ENCODE measurements around the gene STARD10. TPM values are rescaled to one million over a fixed set of nuclear protein-coding genes. Genes with fewer than 3 reads are reported as not detected.
"Not testable (repeated sequence)": the region's sequence is repeated elsewhere in the genome, so short reads cannot be mapped to it uniquely, and the experiment has no call there.

Gene STARD10
- total RNA-seq, 2 donors from 2014 or later: 20.4 to 22.1 TPM

DNA sequence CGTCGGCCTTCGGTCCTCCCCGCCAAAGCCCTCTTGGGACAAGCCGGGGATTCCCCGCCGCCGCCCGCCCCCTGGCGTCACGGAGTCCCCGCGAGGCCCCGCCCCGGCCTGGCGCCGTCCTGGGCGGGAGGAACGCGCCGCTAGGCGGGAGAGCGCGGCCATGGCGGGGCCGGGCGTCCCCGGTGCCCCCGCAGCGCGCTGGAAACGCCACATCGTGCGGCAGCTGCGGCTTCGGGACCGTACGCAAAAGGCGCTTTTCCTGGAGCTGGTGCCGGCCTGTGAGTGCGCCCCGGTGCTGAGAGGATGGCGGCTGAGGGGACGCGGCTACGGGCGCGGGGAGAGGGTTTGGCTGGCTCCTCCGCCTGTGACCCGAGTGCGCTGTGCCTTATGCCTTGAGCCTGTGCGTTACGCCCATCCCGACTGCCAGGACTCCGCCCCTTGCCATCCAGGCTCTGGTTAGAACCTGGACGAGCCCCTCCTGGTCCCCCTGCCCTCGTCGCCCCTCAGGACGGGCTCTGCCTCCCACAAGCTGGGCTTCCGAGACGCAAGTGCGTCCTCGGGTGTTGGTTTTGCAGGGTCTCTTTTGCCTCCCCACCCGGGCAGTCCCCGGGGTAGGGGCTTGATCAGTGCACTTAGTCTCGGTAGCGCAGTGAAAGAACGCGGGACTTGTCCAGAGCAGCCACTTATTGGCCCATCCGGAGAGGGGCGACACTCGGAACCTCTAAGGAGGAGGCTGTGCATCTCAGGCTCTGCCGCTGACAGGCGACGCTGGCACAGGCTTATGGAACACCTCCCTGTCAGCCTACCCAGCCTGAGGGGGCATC lies 20.7 kb upstream of the STARD10 start, which contains the start of gene ATG16L2:
Gene ATG16L2, plus strand, starts transcription at position 126 of the 824 bp plus-strand sequence. Its CDS starts 35 bp downstream, at position 161.
- peak; percentile 96 for DNase-seq (ENCODE audit: low spot score)
- intact Hi-C loops (cut with DNase I): loop anchor here in 1 of 2 donors (5.0 kb wide), 1 partner anchor 1348 kb away; no protein-coding TSS in a partner anchor

DNA sequence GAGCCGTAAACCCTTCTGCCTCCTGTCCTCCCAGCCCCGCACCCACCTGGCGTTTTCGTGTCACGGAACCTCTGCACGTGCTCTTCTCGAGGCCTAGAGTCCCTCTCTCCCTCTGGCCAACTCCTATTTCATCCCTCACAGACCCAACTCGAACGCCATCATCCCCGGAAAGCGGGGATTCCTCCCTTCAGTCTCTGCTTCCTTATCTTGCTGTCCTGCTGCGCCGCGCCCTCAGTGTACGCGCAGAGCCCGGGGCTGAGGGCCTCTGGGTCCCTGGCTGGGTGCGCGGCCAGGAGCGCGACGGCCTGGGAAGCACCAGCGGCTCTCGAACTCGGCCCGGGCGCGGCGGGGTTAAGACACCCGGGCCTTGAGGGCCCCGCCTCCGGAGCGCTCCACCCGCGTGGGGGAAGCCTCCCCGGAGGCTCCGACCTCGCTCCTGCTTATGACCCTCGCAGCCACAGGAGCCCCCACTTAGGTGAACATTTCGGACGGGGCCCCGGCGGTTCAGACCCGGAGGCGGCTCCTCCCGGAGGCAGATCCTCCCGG lies 20.0 kb upstream of the STARD10 start:
- DNase-seq (ENCODE audit: low spot score): peak; percentile 95
- intact Hi-C loops (cut with DNase I): no loop called here

DNA sequence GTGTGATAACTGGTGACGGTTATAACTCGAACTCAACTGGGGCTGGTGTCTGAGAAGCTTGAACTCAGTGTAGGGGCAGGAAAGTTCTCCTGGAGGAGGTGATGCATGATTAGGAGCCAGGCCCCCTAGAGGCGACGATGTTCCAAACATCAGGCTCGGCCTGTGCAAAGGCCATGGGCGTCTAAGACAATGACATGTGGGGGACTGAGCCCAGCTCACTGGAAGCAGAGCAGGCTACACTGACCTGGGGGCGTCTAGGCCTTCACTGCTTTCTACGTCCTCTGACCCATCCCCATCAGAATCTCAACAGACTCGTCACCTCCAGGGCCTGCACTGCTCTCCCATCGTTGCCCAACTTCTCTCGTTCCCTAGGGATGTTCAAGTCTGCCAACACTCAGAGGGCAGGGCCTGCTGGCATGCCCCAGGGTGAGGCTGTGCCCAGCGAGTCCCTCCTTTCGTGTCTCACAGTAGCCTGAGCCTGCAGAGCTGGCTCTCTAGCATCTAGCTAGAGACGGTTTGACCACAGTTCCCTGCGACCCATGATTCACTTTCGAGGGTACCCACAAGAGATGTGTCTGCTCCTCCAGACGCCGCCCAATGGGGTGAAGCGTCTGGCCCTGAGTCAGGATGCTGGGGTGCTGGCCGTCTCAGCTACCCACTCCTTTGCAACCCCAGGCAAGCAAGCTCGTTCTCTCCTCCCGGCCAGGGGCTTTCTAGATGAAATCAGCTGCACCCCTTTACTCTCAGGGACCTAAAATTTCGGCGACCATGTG lies 19.3 kb upstream of the STARD10 start:
- DNase-seq (ENCODE audit: low spot score): no peak
- intact Hi-C loops (cut with DNase I): no loop called here

DNA sequence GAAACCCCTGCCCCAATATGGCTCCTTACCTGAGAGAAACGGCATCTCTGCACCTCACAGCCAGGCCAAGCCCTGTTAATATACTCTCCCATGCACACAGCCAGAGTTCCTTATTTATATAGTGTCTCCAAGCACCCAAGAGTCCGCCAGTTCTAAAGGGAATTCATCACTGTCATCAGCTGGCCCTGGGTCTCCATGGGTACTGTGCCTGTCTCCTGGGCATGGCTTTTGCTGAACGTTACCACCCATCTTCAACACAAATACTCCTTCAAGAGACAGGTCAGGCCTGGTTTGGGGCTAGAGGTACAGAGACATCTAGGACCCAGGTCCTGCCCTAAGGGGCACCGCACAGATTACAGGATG lies 18.7 kb upstream of the STARD10 start:
- intact Hi-C loops (cut with DNase I): no loop called here

DNA sequence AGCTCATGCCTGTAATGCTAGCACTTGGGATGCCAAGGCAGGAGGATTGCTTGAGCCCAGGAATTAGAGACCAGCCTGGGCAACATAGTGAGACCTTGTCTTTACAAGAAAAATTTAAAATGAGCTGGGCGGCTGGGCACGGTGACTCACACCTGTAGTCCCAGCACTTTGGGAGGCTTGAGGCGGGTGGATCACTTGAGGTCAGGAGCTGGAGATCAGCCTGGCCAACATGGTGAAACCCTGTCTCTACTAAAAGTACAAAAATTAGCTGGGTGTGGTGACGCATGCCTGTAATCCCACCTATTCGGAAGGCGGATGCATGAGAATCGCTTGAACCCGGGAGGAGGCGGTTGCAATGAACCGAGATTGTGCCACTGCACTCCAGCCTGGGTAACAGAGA lies 17.8 kb upstream of the STARD10 start:
- DNase-seq (ENCODE audit: low spot score); intact Hi-C loops (cut with DNase I): not testable (repeated sequence)

More for the DNA sequence above, 18.7 kb upstream of the STARD10 start:
- no peak for DNase-seq (ENCODE audit: low spot score)

DNA sequence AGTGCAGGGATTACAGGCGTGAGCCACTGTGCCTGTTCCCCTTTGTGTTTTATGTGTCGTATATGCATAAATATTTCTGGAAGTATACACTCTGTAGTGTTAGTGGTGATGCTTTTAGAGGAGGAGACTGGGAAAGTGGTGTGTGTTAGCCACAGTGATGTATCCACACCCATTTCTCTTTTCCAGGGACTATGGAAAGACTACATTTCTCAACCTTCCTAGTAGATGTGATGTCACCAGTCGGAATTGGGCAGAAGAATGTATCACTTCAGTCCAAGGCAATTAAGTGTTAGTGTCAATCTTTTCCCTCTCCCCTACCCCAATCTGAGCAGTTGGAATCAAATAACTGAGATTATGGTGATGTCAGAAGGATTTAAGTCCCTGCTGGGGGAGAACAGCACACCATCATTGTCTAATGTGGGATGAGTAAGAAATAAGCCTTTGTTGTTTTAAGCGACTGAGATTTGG lies 14.5 kb upstream of the STARD10 start:
- intact Hi-C loops (cut with DNase I): no loop called here
- DNase-seq (ENCODE audit: low spot score): no peak

DNA sequence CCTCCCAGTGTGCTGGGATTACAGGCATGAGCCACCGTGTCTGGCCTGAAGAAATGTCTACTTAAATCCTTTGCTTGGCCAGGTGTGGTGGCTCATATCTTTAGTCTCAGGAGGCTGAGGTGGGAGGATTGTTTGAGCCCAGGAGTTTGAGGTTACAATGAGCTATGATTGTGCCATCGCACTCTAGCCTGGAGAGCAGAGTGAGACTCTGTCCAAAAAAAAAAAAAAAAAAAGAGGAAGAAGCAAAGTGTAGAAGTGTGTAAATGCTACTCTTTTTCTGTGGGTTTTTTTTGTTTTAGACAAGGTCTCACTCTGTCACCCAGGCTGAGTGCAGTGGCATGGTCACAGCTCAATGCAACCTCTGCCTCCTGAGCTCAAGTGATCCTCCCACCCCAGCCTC lies 13.9 kb upstream of the STARD10 start:
- intact Hi-C loops (cut with DNase I): no loop called here
- no peak for DNase-seq (ENCODE audit: low spot score)

DNA sequence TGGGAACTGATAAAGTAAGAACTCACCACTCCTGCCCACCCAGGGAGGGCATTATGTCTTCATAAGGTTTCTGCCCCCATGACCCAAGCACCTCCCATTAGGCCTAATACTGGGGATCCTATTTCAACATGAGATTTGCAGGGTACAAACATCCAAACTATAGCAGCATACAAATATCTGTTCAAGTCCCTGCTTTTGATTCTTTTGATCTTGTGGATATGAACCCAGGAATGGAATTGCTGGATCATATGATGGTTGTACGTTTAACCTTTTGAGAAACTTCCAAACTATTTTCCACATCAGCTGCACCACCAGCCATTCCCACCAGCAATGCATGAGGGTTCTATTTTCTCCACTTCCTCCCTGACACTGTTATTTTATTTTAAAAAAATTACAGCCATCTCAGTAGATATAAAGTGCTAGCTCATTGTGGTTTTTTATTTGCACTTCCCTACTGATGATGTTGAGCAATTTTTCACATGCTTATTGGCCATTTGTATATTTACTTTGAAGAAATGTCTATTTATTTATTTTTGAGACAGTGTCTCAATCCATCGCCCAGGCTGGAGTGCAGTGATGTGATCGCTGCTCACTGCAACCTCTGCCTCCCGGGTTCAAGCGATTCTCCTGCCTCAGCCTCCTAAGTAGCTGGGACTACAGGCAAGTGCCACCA lies 13.3 kb upstream of the STARD10 start:
- intact Hi-C loops (cut with DNase I): no loop called here

DNA sequence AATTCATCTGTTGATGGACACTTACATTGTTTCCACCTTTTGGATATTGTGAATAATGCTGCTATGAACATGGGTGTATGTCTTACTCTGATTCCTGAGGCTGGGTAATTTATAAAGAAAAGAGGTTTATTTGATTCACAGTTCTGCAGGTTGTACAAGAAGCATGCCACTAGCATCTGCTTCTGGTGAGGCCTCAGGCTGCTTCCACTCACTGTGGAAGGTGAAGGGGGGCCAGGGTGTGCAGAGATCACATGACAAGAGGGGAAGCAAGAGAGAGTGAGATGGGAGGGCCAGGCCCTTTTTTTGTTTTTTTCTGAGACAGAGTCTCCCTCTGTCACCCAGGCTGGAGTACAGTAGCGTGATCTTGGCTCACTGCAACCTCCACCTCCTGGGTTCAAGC lies 12.5 kb upstream of the STARD10 start:
- intact Hi-C loops (cut with DNase I); DNase-seq (ENCODE audit: low spot score): not testable (repeated sequence)

More for the DNA sequence above, 13.3 kb upstream of the STARD10 start:
- no peak for DNase-seq (ENCODE audit: low spot score)

DNA sequence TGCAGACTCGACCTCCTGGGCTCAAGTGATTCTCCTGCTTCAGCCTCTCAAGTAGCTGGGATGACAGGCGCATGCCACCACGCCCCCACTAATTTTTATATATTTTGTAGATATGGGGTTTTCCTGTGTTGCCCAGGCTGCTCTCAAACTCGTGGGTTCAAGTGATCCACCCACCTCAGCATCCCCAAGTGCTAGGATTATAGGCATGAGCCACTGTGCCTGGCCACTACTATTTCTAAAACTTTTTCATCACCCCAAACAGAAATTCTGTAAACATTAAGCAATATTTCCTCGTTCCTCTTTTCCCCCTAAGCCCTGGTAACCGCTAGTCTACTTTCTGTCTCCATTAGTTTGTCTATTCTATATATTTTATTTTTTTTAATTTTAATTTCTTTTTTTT lies 11.4 kb upstream of the STARD10 start:
- intact Hi-C loops (cut with DNase I): no loop called here
- DNase-seq (ENCODE audit: low spot score): no peak

DNA sequence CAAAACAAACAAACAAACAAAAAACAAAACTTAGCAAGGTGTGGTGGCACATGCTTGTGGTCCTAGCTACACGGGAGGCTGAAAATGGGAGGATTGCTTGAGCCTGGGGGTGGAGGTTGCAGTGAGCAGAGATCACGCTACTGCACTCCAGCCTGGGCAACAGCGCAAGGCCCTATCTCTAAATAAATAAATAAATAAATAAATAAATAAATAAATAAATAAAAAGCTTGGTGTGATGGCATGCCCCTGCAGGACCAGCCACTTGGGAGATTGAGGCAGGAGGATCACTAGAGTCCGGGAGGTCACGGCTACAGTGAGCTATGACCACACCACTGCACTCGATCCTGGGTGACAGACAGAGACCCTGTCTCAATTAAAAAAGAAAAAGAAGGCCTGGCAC lies 9.0 kb upstream of the STARD10 start:
- DNase-seq (ENCODE audit: low spot score): no peak
- intact Hi-C loops (cut with DNase I): no loop called here

DNA sequence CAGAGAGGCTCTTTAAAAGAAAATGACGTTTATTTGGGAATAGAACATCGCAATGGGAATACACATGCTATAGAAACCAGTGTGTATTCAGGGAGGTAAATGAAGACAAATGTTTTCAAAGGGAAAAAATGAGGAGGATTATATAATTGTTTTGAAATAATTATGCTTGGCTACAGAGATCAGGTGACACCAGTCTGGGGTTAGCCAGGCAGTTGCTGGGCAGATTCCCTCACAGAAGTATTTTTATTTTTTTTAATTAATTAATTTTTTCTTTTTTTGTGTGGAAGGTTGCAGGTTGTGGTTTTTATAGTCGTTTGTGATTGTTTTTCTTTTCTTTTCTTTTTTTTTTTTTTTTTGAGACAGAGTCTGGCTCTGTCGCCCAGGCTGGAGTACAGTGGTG lies 5.6 kb upstream of the STARD10 start:
- DNase-seq (ENCODE audit: low spot score): no peak
- intact Hi-C loops (cut with DNase I): no loop called here

DNA sequence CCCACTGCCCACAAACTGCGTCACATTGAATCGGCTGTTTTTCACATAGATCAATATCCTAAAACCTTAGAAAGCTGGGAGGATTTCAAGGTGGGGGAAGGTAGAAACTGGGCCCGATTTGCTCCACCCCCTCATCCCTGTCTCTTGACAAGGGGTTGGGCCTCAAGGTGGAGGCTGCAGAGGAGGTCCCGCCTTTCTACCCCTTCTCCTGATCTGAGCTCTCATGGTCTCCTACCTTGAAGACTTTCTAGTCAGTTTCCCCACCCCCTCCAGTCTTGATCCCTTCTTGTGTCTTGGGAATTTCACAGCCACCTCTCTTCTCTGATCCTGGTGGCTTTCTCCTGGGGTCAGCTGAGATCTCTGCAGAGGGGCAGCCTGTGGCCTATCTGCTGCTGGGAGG lies 4.5 kb upstream of the STARD10 start:
- no peak for DNase-seq (ENCODE audit: low spot score)

DNA sequence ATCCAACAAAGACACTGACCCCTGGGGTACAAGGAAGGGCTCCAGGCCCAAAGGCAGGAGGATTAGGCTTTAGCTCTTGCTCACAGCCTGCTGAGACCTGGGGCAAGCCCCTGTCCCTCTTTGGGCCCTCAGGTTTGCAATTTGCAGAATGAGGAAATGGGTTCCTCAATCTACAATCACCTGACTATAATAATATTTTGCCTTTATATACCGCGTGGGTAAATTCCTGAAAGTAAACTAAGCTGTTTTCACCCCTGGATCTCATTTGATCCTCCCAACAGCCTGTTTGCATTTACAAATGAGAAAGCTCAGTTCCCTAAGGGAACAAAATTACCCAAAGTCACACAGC lies 797 bp downstream of the STARD10 start:
- intact Hi-C loops (cut with DNase I): loop anchor here (5.0 kb wide), 1 partner anchor 66 kb away; no protein-coding TSS in a partner anchor
- no peak for DNase-seq (ENCODE audit: low spot score)

More for the DNA sequence above, 4.5 kb upstream of the STARD10 start:
- intact Hi-C loops (cut with DNase I): no loop called here

DNA sequence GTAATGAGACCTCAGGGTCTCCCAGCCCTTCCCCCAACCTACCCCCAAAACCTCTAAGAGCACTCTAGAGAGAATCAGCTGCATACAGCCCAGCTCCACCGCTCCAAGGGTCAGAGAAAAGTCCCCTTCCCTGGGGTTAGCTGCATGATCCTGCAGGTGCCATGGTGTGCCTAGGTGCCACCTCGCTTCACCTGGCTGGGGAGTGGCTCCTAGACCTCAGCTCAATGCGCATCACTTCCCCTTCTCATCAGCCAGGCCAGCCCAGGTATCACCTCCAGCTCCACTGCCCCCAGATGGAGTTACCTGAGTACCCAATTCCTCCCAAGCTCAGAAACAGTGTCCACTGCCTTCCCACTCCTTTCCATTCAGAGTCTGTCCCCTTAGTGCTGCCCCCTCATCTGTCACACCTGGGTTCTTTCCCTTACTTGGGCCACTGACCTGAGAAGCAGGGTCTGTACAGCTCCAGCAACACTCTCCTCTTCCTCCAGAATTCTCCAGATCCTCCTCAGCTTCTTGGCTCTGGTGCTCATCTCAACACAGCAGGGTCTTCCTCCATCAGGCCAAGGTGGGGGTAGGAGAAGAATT lies 1.3 kb downstream of the STARD10 start:
- intact Hi-C loops (cut with DNase I): loop anchor here (5.0 kb wide), 1 partner anchor 65 kb away; no protein-coding TSS in a partner anchor
- no peak for DNase-seq (ENCODE audit: low spot score)

DNA sequence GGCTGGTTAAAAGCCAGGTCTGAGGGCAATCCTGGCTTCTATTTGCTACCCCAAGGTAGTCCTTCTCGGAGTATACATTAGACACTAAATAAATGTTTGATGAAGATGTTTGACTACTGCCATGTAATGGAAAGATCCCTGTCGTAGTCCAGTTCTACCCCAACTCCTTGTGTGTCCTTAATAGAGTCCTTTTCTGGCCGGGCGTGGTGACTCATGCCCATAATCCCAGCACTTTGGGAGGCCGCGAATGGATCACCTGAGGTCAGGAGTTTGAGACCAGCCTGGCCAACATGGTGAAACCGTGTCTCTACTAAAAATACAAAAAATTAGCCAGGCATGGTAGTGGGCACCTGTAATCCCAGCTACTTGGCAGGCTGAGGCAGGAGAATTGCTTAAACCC lies 2.6 kb downstream of the STARD10 start:
- not testable (repeated sequence) for DNase-seq (ENCODE audit: low spot score)
- intact Hi-C loops (cut with DNase I): loop anchor here (5.0 kb wide), 1 partner anchor 64 kb away; no protein-coding TSS in a partner anchor

DNA sequence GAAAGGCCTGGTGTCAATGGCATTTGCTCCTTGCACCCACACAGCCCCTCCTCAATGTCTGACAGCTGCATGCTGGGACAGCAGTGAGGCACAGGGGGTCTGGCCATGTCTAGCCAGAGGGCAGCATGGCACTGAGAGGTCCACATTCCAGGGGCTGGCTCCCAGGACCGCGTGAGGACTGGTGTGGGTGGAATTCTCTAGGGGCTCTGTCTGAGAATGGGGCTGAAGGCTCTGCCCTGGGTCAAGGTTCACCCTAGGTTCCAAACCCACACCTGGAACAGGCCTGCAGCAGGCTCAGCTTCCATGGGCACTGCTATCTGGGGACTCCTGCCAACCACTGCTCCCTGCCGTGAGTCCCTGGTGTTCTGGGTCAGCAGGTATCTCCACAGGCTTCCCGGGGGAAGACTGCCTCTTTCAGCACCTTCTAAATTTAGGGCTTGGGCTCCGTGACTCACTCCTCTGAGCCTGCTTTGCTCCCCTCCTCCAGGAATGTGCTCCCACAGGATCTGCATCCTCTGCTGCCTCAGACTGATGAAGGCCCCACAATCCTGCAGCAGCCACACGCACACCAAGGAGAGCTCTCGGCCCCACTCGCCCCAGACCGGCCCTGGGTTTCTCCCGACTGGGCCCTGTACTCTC lies 4.2 kb downstream of the STARD10 start:
- intact Hi-C loops (cut with DNase I): loop anchor here (5.0 kb wide), 1 partner anchor 62 kb away; no protein-coding TSS in a partner anchor
- DNase-seq (ENCODE audit: low spot score): peak; percentile 76

DNA sequence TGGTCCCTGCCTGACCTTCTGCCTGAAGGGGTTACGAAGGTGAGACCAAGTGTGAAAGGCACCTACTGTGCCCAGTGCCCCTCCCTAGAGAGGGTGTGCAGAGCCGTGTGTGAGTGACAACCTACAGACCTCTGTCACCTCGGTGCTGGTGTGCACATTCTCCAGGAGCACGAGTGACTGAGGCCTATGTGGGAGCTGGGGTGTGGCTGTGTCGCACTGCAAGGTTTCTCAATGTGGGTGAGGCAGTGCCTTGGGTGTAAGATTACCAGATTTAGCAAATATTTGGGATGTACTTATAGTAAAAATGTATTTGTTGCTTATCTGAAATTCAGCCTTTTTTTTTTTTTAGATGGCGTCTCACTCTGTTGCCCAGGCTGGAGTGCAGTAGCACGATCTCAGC lies 5.6 kb downstream of the STARD10 start:
- DNase-seq (ENCODE audit: low spot score): no peak
- intact Hi-C loops (cut with DNase I): no loop called here

All from posterior vena cava (tissue), 2 donors.